Fibroblast of the aortic adventitia (primary cell): Measurements from ENCODE around the gene BLVRB. TPM values are rescaled to one million over a fixed set of nuclear protein-coding genes. Genes with fewer than 3 reads are reported as not detected.
"Not testable (repeated sequence)": the region's sequence is repeated elsewhere in the genome, so short reads cannot be mapped to it uniquely, and the experiment has no call there.

Experiments
- DNase-seq: peaks from one replicate; pipeline ENCODE4 v3.0.0-alpha.2; 2010; ENCODE audit warnings: low read depth
- H3K4me3 ChIP-seq: 2 replicates; pipeline ENCODE4 v1.5.1; 2011; ENCODE audit warnings: low read depth, mild to moderate bottlenecking, control low read depth, low read length, moderate library complexity
- total RNA-seq: library from RNA; depleted of rRNA; stranded (reverse); fragments of >200 nt; gene quantifications from 2 replicates; pipeline ENCODE4 v1.2.3, GENCODE V29; 2012; ENCODE audit warnings: low replicate concordance
- TF ChIP-seq, protein P1 (sequence below): IDR thresholded peaks from 2 replicates; pipeline ENCODE4 v1.5.1; 2011; ENCODE audit warnings: mild to moderate bottlenecking, low read length, control low read depth, inconsistent platforms; ENCODE audit not compliant: insufficient read depth

The BLVRB gene
- total RNA-seq, 1 donor, result 77.2 TPM

DNA sequence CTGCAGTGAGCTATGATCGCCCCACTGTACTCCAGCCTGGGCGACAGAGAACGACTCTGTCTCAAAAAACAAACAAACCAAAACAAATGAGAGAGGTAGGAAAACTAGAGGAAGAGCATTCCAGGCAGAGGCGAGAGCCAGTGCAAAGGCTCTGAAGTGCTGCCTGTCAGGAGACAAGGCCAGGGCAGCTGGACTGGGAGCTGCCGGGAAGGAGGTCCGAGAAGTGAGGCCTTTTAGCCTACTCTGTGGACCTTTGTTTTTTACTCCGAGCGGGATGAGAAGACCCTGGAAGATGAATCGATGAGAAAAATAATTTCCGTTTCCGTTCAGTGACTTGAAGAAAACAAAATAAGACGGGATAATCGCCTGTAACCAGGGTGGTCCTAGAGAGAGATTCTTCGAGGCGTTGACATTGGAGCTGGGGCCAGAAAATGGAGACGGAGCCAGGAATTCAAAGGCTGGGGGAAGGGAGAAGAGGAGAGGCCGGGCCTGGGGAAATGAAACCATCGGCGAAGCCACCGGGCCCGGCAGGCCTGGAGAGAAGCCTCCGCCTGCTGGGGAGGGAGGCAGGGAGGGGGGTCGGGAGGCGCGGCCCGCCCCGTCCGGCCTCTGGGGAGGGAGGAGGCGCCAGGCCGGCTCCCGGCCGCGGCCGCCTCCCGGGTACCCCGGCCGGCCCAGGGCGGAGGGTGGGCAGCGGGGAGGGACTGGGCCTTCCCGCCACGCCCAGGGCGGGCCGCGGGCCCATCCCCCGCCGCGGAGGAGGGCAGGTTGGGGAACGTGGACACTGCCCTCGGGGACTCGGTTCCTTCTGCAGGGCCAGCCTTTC, 31.9 kb downstream of the BLVRB start:
- peak overlapping the region; percentile 61 for H3K4me3 ChIP-seq
- peak; percentile 88 for DNase-seq
- TF ChIP-seq, protein P1, sequence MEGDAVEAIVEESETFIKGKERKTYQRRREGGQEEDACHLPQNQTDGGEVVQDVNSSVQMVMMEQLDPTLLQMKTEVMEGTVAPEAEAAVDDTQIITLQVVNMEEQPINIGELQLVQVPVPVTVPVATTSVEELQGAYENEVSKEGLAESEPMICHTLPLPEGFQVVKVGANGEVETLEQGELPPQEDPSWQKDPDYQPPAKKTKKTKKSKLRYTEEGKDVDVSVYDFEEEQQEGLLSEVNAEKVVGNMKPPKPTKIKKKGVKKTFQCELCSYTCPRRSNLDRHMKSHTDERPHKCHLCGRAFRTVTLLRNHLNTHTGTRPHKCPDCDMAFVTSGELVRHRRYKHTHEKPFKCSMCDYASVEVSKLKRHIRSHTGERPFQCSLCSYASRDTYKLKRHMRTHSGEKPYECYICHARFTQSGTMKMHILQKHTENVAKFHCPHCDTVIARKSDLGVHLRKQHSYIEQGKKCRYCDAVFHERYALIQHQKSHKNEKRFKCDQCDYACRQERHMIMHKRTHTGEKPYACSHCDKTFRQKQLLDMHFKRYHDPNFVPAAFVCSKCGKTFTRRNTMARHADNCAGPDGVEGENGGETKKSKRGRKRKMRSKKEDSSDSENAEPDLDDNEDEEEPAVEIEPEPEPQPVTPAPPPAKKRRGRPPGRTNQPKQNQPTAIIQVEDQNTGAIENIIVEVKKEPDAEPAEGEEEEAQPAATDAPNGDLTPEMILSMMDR, result no peak

DNA sequence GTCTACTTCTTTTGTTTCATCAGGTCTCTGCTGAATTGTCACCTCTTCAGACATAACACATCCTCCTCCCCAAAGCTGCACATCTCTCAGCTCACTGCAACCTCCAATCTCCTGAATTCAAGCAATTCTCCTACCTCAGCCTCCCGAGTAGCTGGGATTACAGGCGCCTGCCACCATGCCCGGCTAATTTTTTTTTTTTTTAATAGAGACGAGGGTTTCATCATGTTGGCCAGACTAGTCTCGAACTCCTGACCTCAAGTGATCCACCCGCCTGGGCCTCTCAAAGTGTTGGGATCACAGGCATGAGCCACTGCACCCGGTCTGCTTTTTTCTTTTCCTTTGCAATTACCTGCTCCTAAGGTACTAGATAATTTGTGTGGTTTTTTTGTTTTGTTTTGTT, 32.8 kb downstream of the BLVRB start:
- H3K4me3 ChIP-seq, result peak overlapping the region; percentile 61
- DNase-seq, result not testable (repeated sequence)

DNA sequence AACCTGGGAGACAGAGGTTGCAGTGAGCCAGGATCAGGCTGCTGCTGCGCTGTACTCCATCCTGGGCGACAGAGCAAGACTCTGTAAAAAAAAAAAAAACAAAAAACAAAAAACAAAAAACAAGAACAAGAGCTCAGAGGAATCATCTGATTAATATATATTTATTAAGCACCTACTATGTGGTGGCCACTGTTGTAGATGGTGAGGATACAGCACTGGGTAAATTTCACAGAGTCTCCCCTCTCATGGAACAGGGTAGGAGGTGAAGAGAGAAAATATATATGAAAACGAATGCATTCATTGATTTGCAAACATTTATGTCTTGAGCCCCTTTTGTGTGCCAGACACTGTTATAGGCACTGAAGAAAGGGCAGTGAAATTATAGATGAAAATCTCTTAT, 33.8 kb downstream of the BLVRB start:
- no peak overlapping the region for H3K4me3 ChIP-seq
- no peak for DNase-seq
- TF ChIP-seq, protein P1, result no peak

DNA sequence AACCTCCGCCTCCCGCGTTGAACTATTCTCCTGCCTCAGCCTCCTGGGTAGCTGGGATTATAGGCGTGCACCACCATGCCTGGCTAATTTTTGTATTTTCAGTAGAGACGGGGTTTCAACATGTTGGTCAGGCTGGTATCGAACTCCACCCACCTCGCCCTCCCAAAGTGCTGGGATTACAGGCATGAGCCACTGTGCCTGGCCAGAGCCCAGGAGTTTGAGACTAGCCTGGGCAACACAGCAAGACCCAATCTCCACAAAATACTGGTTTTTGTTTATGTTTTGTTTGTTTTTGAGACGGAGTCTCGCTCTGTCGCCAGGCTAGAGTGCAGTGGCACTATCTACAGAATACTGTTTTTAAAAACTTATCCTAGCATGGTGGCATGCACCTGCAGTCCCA, 35.3 kb downstream of the BLVRB start:
- not testable (repeated sequence) for H3K4me3 ChIP-seq

DNA sequence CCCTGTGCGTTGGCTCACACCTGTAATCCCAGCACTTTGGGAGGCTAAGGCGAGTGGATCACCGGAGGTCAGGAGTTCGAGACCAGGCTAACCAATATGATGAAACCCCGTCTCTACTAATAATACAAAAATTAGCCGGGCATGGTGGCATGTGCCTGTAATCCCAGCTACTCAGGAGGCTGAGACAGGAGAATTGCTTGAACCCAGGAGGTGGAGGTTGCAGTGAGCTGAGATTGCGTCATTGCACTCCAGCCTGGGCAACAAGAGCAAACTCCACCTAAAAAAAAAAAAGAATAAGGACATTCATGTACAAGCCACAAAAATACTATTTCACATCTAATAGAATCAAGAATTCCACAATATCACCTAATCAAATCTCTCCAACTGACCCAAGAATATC, 37.3 kb downstream of the BLVRB start:
- not testable (repeated sequence) for H3K4me3 ChIP-seq

More for the DNA sequence above, 35.3 kb downstream of the BLVRB start:
- DNase-seq, result not testable (repeated sequence)

DNA sequence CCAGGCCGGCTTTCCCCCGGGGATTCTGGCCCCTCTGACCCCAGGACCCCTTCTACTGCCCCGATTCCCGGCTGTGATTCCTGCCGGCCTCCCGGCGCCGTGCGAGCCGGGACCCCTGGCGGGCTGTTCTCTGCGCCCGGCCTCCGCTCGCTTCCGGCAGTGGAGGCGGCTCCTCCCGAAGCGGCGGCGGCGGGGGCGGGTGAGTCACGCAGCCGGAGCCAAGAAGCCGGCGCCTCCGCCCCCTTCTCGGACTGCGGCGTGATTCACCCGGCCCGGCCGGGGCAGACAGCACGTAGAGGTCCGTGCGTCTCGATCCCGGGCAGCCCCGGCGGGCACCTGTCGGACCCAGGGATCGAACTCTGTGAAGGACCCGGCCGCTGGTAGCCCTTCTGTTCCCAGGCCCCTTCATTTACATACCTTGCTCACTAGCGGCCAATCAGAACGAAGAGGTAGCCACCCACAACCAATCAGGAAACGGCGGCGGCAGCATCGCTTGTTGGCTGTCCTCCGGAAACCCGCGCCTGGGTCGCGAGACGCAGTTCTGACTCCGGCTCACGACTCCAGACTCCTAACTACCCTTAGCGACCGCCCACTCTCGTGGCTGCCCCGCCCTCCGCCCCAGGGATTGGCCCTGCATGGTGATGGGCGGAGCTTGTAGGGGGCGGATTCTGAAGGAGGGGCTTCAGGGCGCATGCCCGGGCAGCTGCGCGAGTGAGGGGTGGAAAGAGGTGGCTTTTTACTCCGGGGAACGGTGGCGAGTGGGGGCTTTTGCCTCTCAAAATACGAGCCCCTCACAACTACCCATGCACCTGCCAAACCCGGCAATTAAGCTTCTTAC, 39.9 kb downstream of the BLVRB start, which contains the start of gene SERTAD1:
Gene SERTAD1 (minus strand): TSS at position 543 of the 838 bp plus-strand sequence. CDS start 2,446 bp downstream, outside the sequence.
- DNase-seq, result peak; percentile 99
- TF ChIP-seq, protein P1, result peak; percentile 58
- peak within 1 kb of the TSS; percentile 98 for H3K4me3 ChIP-seq

More for the DNA sequence above, 37.3 kb downstream of the BLVRB start:
- DNase-seq, result not testable (repeated sequence)

DNA sequence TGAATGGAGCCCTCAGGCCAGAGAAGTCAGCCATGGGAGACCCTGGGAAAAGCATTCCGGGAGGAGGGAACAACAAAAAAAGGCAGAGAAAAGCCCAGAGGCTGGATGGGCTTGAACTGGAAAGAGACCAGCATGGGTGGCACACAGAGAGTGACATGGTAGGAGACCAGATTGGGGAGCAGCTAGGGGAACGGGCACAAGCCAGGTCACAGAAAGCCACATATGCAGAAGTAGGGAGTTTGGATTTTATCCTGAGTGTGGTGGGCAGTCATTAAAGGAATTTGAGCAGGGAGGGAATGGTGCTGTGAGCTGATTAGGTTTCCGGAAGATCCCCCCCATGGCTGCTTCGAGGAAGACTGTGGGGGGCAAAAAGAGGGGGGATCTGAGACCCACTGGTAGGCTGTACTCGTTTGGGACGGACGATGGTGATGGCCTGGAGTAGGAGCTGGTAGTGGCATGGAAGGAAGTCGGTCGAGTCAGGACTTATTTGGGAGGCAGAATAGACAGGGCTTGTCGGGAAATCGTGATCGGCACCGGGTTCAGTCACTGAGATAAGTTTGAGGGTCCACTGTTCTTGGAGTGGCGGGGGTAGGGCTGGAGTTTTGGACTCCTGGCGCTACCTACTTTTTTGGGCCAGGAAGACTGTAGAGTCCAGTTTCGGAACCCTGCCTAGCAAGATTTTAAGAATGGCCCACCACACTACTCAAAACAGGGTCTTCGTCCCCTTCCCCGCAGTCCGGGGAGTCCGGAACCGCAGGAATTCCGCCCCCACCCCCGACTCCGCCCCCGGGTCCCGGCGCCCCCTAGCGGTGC, 40.7 kb downstream of the BLVRB start:
- DNase-seq, result peak; percentile 33
- TF ChIP-seq, protein P1, result no peak
- peak overlapping the region; percentile 98 for H3K4me3 ChIP-seq
